GM10266 (cell line): ENCODE data around the gene EPN2.

Experiments used
- DNase-seq: peaks from one replicate; pipeline ENCODE4 v3.0.0; 2012; ENCODE audit errors: extremely low spot score
- CTCF ChIP-seq: IDR thresholded peaks from 2 replicates; pipeline ENCODE4 v1.5.1; 2012; ENCODE audit warnings: mild to moderate bottlenecking, low read depth; ENCODE audit not compliant: control insufficient read depth, insufficient read depth; ENCODE audit errors: missing control alignments

Gene EPN2

GRCh38 chr17:19361326-19361725 is 124.2 kb downstream of the EPN2 start:
- TF ChIP-seq CTCF: no peak
- DNase-seq: no peak

GRCh38 chr17:19361944-19362276 is 124.7 kb downstream of the EPN2 start:
- no peak for TF ChIP-seq CTCF
- DNase-seq: no peak

- peak; percentile 94 for TF ChIP-seq CTCF
- peak; percentile 97 for DNase-seq
These were observed 125.3 kb downstream of the EPN2 start, which contains the start of gene B9D1 for GRCh38 chr17:19362277-19363113. Gene B9D1 (minus strand): TSS chr17:19362723. CDS start chr17:19362569, 154 bp downstream.

GRCh38 chr17:19363114-19363438 is 125.9 kb downstream of the EPN2 start:
- no peak for TF ChIP-seq CTCF
- no peak for DNase-seq

GRCh38 chr17:19363460-19364035 is 126.4 kb downstream of the EPN2 start:
- TF ChIP-seq CTCF: no peak
- DNase-seq: no peak

- TF ChIP-seq CTCF: no peak
- DNase-seq: no peak
These were observed 127.7 kb downstream of the EPN2 start for GRCh38 chr17:19364699-19365498.

- no peak for TF ChIP-seq CTCF
- no peak for DNase-seq
These were observed 128.3 kb downstream of the EPN2 start for GRCh38 chr17:19365499-19365817.
